Activated effector memory CD4-positive, alpha-beta T cell treated with Interleukin-2 at 50 U/mL for 16 hours (primary cell): Measurements from ENCODE around the gene SNN.

Experiments used
- DNase-seq: peaks from one replicate; pipeline ENCODE4 v3.0.0-alpha.2; 2020

Gene SNN

GRCh38 chr16:11681976-11682654 lies 13.9 kb downstream of the SNN start:
- no peak for DNase-seq

DNA sequence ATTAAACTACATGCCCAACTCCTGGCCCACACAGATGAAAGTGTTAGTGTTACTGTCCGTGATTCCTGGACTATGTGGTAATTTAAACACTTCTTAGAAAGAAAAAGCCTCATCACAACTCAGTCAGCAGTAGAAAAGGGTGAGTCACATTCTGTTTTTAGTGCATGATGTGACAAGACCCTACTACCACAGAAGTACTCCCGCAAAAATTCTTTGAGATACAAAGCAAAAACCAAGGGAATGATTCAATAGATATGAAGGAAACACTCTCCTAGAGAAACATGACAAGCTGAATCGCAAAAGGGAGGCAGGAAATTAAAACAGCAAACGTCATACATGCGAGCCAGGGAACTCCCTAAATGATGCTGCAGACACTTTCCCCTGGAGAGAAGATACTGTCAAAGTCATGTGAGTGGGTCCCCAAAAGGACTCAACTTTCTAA lies 14.4 kb downstream of the SNN start:
- no peak for DNase-seq

- DNase-seq: no peak
These were observed 14.9 kb downstream of the SNN start for GRCh38 chr16:11683145-11683544.

- no peak for DNase-seq
These were observed 16.2 kb downstream of the SNN start for GRCh38 chr16:11684231-11685025.

- DNase-seq: no peak
These were observed 17.8 kb downstream of the SNN start for GRCh38 chr16:11685844-11686618.

DNA sequence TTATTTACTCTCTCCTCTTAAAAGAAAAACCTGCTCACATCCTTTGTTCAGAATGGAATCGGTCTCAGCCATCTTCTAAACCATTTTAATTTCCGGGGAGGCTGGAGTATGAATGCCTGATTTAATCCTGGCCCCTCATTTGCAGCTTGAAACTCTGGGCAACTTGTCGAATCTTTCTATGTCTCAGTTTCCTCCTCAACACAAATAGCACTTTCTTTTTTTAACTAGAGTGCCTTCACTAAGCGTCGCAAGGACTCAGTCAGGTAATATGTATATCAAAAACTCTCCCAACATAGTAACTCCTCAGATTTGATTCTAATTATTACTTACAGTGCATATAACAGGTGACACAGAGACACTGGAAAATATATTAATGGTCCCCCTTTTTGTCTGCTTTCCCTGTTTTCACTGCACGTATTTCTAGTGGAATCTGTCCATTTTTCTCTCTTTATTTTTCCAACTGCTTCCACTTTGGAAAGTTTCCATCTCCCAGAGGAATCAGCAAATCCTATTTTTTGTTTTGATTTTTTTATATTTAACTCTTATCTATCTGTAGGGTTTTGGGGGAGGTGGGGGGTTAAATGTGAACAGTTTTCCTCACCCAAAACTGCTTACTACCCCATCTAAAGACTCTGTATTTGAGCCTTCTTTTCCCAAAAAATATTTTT lies 18.6 kb downstream of the SNN start:
- DNase-seq: no peak

GRCh38 chr16:11687601-11688519 lies 19.6 kb downstream of the SNN start:
- no peak for DNase-seq

DNA sequence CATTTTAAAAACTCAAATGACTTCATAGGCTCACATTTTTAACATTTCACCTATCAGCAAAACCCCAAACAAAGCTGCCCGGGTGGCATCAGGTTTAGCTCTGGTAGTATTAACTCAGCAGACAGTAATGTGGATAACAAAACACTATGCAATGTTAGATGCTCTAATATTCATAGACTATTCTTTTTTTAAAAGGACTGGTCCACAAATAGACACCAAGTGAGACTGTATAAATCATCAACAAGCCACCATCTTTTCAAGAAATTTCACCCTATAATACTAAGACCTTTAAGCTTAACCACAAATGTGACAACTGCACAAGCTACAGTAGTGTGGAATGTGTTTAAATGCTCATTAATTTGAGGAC lies 20.2 kb downstream of the SNN start:
- no peak for DNase-seq

GRCh38 chr16:11689031-11689840 lies 21.0 kb downstream of the SNN start:
- no peak for DNase-seq

- no peak for DNase-seq
These were observed 23.0 kb downstream of the SNN start for GRCh38 chr16:11691235-11691634.

DNA sequence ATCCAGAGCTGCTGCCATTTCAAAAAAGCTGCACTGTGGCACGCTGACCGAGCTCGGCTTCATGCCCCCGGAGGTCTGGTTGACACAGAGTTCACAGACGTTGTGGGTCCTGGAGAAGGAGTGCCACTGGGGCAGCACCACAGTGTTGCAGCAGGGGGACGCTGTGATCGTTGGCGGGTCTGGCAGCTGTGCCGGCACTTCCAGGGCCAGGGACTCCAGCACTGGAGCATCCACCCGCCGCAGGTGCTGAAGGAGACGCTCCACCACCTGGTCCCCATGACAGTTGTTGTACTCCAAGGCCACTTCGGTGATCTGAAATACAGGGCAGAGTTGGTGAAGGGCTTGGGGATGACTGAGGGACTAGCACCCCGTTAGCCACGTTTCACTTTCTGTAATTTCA lies 23.5 kb downstream of the SNN start:
- no peak for DNase-seq

DNA sequence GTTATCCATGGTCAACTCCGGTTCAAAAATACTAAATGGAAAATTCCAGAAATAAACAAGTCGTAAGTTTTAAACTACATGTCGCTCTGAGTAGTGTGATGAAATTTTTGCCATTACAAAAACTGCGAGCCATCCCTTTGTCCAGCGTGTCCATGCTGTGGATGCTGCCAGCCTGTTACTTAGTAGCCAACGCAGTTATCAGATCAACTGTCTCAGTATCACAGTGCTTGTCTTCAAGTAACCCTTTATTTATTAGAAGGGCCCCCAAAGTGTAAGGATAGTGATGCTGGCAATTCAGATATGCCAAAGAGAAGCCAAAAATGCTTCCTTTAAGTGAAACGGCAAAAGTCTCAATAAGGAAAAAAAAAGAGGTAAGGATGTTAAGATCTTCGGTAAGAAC lies 23.9 kb downstream of the SNN start:
- DNase-seq: no peak

DNA sequence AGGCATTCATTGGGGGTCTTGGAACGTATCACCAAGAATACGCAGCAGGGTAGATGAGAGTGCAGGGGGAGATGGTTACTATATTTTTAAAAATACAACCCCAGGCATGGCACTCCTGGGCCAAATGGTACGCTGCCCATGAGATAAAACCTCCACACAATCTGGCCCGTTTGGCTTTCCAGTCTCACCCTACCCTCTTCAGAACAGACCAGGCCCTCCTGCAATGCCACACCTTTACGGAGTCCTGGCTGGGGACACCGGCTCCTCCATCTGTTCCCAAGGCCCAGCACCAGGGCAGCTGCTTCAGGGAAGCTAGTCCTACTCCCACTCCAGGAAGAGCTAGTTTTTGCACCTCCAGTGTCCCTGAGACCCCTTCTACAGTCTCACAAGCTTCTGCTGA lies 24.4 kb downstream of the SNN start:
- DNase-seq: no peak

GRCh38 chr16:11696266-11697012 lies 28.2 kb downstream of the SNN start:
- DNase-seq: no peak

DNA sequence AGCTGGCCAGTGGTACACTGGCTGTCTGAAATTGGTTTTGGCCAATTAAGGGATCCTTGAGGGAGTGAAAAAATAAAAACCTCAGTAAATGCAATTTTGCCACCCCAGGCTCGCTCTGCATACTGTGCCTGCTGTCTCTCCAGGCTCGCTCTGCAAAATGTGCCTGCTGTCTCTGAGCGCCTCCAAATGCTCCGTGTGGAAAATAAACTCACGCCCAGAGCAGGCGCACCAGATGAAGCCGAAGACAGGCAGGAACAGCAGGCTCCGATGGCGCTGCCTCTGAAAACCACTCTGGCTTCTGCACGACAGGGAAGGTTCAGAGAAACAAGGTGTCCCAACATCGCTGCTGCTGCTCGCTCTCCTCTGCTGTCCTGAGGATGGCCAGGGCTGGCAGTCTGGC lies 29.1 kb downstream of the SNN start:
- no peak for DNase-seq

GRCh38 chr16:11698271-11698689 lies 30.0 kb downstream of the SNN start:
- no peak for DNase-seq

- DNase-seq: no peak
These were observed 31.1 kb downstream of the SNN start for GRCh38 chr16:11699234-11699894.

DNA sequence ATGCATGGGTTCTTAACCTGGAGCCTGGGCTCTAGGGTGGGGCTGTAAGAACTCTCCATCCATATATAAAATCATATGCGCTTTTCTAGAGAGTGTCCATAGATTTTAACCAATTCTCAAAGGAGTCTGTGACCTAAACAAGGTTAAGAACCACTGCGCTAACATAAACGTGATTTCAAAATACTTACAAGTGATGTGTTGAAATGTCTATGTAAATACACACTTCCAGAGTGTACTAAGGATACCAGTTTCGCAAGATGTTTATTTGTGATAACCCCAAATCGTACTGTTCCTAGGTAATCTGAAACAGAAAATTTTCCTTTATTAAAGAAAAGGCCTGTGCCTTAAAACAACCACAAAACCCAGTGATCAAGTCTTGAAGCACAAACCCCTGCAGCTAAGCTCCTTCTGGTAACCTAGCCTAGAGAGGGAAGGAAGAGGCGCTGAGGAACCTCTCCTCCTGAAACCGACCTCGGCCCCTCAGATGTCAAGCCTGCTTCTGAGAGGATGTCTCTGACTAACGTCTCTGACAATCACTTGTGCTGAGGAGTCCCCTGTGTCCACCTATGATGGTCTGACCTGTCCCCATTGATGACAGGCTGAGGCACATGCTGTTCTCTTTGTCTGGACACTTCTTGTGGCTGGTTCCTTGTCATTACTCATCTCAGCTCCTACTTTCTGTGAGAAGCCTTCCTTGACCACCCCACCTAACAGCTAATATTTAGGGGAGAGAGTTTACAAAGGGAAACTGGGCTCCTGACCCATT lies 32.2 kb downstream of the SNN start:
- no peak for DNase-seq
